GM18505 (cell line): ENCODE measurements around the gene KRT33A.

Experiments
- ATAC-seq: cut with Tn5 transposase; IDR thresholded peaks from one replicate; pipeline ENCODE4 v1.9.1; 2021; ENCODE audit not compliant: unreplicated experiment
- POLR2A ChIP-seq: IDR thresholded peaks from 4 replicates; pipeline ENCODE4 v1.6.1; 2011; ENCODE audit warnings: borderline replicate concordance; ENCODE audit not compliant: insufficient read depth, insufficient read length; ENCODE audit errors: extremely low read depth

KRT33A gene

DNA sequence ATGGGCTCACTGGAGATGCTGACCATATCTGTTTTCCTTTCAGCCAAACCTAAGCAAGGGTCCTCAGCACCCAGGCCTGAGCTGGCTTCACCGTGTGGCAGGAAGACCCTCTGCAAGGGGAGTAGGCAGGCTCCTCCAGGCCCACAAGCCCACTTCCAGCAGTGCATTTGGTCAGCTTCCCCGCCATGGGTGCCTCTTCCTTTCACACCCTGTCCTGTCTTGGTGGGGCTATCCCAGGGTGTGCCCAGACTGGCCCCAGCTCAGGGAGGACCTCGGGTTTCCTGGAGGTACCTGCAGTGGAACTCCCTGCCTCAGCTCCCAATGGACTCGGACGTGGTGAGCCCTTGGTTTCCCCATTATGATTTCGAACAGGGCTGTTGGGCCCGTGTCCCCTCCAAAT lies 22.4 kb downstream of the KRT33A start:
- ATAC-seq: no peak
- no peak for TF ChIP-seq POLR2A

DNA sequence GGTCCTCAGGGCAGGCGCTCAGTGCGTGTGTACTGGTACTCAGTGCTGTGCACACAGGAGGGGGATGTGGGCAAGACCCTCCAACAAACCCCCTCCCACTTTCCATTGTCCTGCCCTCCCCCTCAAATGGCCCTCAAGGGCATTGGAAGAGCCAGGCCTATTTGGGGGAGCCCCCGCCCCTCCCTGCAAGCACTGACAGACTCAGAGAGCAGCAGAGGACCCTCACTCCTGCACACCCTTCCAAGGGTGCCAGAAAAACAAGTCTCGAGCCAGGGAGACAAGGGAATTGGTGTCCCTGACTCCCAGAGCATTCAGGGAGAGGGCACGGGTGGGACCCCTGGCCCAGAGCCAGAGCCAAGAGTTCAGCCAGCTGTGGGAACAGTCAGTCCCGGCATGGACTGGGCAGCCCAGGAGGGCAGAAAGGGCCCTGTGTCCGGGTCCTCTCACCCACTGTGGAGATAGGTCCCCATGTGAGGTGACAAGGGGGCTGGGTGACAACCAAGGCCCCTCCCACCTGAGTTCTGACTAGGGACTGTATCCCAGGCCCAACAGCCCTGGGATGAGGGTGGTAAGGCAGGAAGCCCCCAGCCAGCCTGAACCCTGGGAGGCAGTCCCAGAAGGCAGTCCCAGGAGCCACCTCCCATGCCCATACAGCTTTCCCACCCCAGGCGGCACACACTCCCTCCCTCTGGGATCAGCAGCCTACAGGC lies 23.1 kb downstream of the KRT33A start:
- ATAC-seq: no peak
- TF ChIP-seq POLR2A: no peak

DNA sequence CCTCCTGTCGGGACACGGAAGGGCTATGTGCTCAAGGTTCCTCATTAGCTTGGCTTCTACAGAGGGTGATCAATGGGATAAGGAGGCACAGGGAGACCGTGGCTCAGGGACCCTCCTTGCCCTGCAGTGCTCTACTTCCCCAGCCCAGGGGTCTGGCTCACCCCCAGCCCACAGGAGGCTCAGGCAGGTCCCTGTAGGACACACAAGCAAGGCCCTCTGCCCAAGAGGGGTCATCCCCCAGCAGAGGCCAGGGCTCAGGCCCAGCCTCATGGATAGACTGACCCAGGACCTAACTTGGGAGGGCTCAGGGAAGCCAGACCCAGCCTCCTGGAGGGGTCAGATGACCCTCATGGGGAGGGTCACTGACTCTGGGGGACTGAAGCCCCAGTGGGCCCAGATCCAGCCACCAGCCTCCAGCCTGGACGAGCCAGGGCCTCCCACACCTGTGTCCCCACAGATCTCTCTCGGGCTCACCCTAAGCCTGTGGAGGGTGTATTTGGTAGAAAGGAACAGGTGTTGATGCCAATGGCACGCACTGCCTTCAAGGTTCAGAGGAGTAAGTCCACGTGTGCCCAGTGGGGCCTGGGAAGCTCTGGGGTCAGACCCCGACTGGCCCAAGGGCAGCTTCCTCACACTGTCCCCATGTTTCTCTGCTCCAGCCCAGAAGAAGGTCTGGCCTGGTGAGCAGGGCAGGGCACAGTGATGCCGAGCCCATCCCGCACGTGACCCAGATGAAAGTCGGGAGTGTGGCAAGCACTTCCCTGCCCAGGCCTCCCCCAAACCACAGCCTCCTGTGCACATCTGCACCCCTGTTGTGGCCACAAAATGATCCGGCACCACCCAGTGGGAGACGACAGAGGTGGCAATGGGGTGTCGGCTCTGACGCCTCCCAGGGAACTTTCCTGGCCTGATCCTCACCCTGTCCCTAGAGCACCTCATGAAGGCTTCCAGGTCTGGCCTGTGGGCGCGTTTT lies 24.2 kb downstream of the KRT33A start:
- TF ChIP-seq POLR2A: no peak
- ATAC-seq: no peak

DNA sequence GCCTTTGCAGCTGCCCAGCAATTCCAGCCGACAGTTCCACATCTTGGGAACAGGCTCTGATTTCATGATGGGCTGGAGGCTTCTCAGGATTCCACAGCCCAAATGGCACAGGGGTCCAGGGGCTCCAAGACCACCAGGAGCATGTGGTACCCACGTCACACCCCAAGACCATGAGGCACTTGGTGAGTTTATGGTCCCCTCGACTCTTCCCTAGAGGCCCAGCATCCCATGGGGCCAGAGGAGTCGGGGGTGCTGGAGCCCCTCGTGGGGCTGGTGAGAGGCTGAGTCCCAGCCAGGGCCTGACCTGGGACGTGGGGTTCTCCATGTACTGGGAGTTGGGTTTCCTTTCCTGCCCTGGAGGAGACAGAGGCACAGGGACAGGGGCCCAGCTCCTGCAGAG lies 25.0 kb downstream of the KRT33A start:
- ATAC-seq: no peak
- TF ChIP-seq POLR2A: no peak

DNA sequence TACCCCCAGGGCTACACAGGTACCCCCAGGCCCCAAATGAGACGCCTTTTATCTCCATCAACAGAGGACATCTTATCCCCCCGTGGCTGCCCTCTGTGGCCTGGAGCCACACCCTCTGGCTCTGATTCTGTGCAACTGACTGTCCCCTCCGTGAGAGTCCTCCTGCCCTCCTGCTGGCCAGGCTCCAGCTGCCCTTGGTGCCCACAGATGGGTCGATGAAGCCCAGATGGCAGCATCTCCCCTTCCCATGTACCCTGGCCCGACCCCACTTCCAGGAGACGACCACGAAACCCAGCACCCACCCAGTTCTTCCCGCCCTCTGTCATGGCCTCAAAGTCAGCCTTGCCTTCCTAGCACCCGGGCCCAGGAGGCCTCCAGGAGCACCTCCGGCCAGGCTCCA lies 25.5 kb downstream of the KRT33A start:
- ATAC-seq: no peak
- no peak for TF ChIP-seq POLR2A

DNA sequence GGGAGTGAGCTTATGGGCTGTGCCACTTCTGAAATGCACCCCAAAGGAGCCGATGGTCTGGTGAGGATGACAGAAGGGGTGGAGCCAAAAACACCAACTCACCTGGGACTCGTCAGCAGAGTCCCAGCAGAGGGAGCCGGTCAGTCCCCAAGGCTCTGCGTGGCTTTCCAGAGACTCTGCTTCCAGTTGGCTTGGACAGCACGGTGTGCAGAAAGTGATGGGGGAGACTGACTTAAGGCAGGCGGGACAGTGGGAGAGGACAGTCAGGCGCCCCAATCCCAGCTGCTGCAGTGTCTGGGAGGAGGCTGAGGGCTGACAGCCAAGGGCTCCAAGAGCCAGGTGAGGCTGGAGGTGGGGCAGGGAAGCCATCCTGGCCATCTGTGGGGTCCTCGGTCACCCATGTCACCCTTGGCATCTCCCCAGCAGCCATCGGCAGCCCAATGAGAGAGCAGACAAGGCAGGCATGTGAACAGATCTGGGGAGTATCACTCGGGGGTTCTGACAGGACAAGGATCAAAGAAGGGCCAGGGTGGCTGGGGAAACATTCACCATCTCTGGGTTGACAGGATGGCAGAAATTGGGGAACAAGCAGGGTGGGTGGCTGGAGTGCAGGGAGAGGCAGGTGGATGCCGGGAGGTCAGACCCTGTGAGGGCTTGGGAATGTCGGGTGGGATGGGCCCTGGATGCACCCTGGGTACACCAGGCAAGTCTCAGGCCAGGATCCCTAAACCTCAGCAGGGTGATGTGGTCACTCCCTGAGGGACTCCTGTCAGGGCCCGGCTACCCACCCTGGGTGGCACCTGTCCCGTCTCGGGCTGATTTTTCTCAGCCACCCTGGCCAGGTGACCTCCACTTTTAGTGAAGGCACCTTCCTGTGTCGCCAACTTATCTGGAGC lies 26.2 kb downstream of the KRT33A start:
- no peak for ATAC-seq
- no peak for TF ChIP-seq POLR2A

DNA sequence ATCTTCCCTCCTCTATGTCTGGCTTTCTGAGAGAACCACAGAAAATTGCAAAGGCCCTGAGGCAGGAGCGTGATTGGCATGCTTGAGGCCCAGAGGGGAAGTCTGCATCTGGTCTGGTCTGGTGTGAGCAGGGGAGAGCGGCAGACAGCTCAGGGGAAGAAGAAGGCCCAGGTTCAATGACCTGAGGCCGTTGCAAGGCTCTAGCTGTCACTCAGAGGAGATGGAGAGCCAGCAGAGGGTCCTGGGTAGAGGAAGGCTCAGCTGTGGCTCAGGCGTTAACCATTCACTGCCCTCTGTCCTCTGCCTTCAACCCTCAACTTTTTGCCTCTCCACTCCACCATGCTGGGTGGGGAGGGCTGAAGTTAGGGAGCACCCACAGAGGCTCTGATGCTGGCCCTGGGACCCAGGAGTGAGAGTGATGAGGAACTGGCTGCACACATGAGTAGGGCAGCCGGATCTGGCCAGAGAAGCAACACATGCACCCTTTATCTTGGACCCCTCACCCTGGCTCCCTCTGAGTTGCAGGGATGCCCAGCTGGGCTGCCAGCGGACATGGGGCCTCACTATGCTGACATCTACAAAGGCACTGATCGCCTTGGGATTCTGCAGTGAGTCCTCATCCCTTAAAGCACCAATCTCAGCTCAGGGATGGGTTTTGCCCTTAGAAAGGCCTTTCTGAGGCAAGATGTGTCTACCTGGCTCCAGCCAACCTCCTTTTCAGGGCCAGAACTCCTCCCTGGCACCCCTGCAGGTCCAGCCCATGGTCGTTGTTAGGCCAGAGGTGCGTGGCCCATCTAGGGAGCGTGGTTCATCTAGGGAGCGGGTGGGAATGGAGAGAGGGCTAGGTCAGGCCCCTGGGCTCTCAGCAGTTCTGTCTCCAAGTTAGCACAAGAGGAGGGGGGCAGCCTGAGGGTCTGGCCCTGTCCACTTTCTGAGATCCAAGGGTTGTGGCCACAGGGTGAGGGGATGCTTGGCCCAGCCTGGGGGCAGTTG lies 27.4 kb downstream of the KRT33A start:
- TF ChIP-seq POLR2A: no peak
- no peak for ATAC-seq

DNA sequence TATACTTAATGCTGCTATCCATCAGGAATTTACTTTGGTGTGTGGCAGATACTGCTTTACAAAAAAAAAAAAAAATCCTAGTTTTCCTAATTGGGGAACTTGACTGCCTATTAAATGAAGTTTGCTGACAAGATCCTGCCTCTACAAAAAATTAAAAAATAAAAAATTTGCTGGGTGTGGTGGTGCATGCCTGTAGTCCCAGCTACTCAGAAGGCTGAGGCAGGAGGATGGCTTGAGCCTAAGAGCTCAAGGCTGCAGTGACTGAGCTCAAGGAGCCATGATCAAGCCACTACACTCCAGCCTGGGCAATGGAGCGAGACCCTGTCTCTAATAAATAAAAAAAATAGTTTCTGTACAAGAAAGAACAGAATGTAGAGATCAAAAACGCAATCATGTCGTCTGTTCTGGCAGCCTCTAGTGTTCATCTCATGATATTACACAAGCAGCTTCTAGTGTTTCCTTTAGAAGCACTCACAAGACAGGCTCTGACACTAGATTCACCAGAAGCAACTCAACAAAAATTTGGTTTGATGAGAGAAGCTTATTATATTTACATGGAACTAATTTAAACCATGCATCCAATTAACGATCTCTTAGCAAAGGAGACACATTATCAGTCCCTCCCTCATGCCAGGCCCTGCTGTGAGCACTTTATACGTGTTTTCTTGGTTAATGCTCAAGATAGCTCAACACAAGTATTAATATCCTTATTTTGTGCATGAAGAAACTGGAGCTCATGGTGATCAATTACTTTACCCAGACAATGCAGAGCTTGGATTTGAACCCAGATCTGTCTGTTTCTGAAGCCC lies 28.3 kb downstream of the KRT33A start:
- no peak for TF ChIP-seq POLR2A
- ATAC-seq: no peak

DNA sequence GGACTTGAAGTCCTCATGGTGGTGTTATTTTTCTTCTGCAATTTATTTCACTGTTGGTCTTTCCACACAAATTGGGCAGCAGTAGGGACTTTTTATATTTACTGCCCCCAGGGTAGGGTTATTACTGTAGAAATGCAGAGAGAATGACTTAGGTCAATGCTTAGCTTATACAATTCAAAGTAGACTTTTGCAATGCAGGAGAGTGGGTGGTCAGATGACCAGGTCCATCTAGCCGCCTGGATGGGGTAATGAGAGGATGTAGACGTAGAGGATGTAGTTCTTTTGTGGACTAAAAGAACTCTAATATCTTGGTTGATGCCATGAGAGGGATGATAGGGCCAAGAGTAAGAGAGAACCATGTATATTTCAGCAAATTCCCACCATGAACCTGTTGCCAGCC lies 32.4 kb downstream of the KRT33A start:
- TF ChIP-seq POLR2A: no peak
- ATAC-seq: no peak

DNA sequence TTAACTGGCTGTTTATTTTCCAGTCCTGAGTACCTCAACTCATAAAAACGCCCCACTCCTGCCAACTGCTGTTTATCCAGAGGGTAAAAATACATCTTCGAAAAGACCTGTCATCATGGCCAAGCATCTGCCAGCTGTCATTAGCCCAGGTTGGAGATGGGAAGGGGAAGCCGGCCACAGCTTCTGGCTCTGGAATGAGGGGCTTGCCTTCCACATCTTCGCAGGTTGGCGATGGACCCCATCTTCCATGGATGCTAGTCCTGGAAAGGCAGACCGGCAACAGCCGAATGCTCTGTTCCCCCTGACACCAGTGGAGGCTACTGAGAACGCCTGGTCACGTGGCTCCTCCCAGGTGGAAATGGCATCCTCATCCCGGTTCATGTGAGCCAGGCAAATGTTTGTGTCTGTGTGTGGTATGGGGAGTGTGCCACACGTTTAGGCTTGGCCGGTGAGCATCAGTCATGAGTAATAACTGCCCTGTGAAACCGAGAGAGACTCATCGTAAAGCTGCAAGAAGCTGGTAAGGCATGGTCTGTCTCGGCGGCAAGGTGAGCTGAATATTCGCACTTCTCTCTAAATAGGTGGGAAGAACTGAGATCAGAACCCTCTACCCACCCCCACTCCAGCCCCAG lies 34.7 kb downstream of the KRT33A start:
- ATAC-seq: no peak
- no peak for TF ChIP-seq POLR2A
